Liver (tissue), 9 donors: ENCODE measurements around the gene PLCB4. TPM values are rescaled to one million over a fixed set of nuclear protein-coding genes. Genes with fewer than 3 reads are reported as not detected.
"Not testable (repeated sequence)": the region's sequence is repeated elsewhere in the genome, so short reads cannot be mapped to it uniquely, and the experiment has no call there.

ENCODE experiments used
- DNase-seq: peaks from one replicate; pipeline ENCODE4 v3.0.0-alpha.2; 2017; ENCODE audit warnings: low spot score
- H3K27ac ChIP-seq, 2 donors: one replicate each; pipeline ENCODE4 v1.7.0; 2013; ENCODE audit warnings: inconsistent platforms in 2 of 2, low read length in 2 of 2, control low read depth in 1 of 2, low read depth in 1 of 2, mild to moderate bottlenecking in 1 of 2
- H3K27me3 ChIP-seq, 4 donors: one replicate each; pipeline versions ENCODE4 v1.6.1 to v1.7.0; 2013; ENCODE audit warnings: low read length in 3 of 4, inconsistent platforms in 1 of 4, mild to moderate bottlenecking in 1 of 4, moderate library complexity in 1 of 4; ENCODE audit not compliant: control insufficient read depth in 4 of 4, insufficient read depth in 4 of 4
- H3K36me3 ChIP-seq, 4 donors: one replicate each; pipeline versions ENCODE4 v1.6.1 to v1.7.0; 2013; ENCODE audit warnings: low read length in 3 of 4, mild to moderate bottlenecking in 3 of 4, low read depth in 1 of 4, moderate library complexity in 1 of 4; ENCODE audit not compliant: control insufficient read depth in 4 of 4, insufficient read depth in 3 of 4
- H3K4me1 ChIP-seq, 4 donors: one replicate each; pipeline versions ENCODE4 v1.6.1 to v1.7.0; 2013; ENCODE audit warnings: low read length in 3 of 4, mild to moderate bottlenecking in 3 of 4, moderate library complexity in 1 of 4; ENCODE audit not compliant: control insufficient read depth in 4 of 4, insufficient read depth in 4 of 4
- H3K4me3 ChIP-seq, 3 donors: one replicate each; pipeline versions ENCODE4 v1.6.1 to v1.7.0; 2013; ENCODE audit warnings: low read length in 3 of 3, control low read depth in 1 of 3, low read depth in 1 of 3, mild to moderate bottlenecking in 1 of 3
- H3K9ac ChIP-seq, 2 donors: one replicate each; pipeline ENCODE4 v1.7.0; 2013; ENCODE audit warnings: low read length in 2 of 2, mild to moderate bottlenecking in 2 of 2, moderate library complexity in 2 of 2, control low read depth in 1 of 2, low read depth in 1 of 2
- H3K9me3 ChIP-seq, 4 donors: one replicate each; pipeline versions ENCODE4 v1.6.1 to v1.7.0; 2013; ENCODE audit warnings: low read length in 3 of 4; ENCODE audit not compliant: control insufficient read depth in 4 of 4
- ATF3 ChIP-seq: IDR thresholded peaks from 2 replicates; pipeline ENCODE4 v1.6.1; 2016; ENCODE audit warnings: antibody characterized with exemption
- CTCF ChIP-seq: fragments of 150-350 bp; IDR thresholded peaks from 2 replicates; pipeline ENCODE4 v1.5.1; 2017; ENCODE audit warnings: improper control_type of control experiment, low read depth, low read length; ENCODE audit not compliant: missing input control
- EGR1 ChIP-seq, 2 donors: IDR thresholded peaks; 2 replicates each; pipeline ENCODE4 v1.6.1; 2016 to 2018; ENCODE audit warnings: antibody characterized with exemption in 2 of 2, low read depth in 2 of 2
- FOXA1 ChIP-seq: IDR thresholded peaks from 2 replicates; pipeline ENCODE4 v1.6.1; 2016; ENCODE audit warnings: antibody characterized with exemption
- FOXA2 ChIP-seq: IDR thresholded peaks from 2 replicates; pipeline ENCODE4 v1.6.1; 2016; ENCODE audit warnings: antibody characterized with exemption
- GABPA ChIP-seq, 2 donors: IDR thresholded peaks in 1 of 2; conservative IDR thresholded peaks in 1 of 2; 2 replicates each; pipeline ENCODE4 v1.6.1; 2016; ENCODE audit warnings: antibody characterized with exemption in 2 of 2, mild to moderate bottlenecking in 1 of 2, moderate library complexity in 1 of 2
- HNF4A ChIP-seq, 2 donors: conservative IDR thresholded peaks; 2 replicates each; pipeline ENCODE4 v1.6.1; 2016; ENCODE audit warnings: antibody characterized with exemption in 2 of 2, mild to moderate bottlenecking in 2 of 2
- HNF4G ChIP-seq: IDR thresholded peaks from 2 replicates; pipeline ENCODE4 v1.6.1; 2016; ENCODE audit warnings: antibody characterized with exemption
- JUND ChIP-seq, 2 donors: IDR thresholded peaks; 2 replicates each; pipeline ENCODE4 v1.6.1; 2016; ENCODE audit warnings: antibody characterized with exemption in 2 of 2
- MAX ChIP-seq: IDR thresholded peaks from 2 replicates; pipeline ENCODE4 v1.6.1; 2016; ENCODE audit warnings: antibody characterized with exemption
- NR2F2 ChIP-seq: IDR thresholded peaks from 2 replicates; pipeline ENCODE4 v1.6.1; 2016; ENCODE audit warnings: antibody characterized with exemption
- RAD21 ChIP-seq, 2 donors: IDR thresholded peaks; 2 replicates each; pipeline ENCODE4 v1.6.1; 2016; ENCODE audit warnings: antibody characterized with exemption in 2 of 2, mild to moderate bottlenecking in 2 of 2
- REST ChIP-seq: IDR thresholded peaks from 2 replicates; pipeline ENCODE4 v1.6.1; 2016; ENCODE audit warnings: antibody characterized with exemption, mild to moderate bottlenecking
- RXRA ChIP-seq, 2 donors: IDR thresholded peaks; 2 replicates each; pipeline ENCODE4 v1.6.1; 2017 to 2018; ENCODE audit warnings: antibody characterized with exemption in 2 of 2, mild to moderate bottlenecking in 1 of 2
- SP1 ChIP-seq: IDR thresholded peaks from 2 replicates; pipeline ENCODE4 v1.6.1; 2018; ENCODE audit warnings: antibody characterized with exemption, mild to moderate bottlenecking
- TAF1 ChIP-seq: conservative IDR thresholded peaks from 2 replicates; pipeline ENCODE4 v1.6.1; 2016; ENCODE audit warnings: antibody characterized with exemption, mild to moderate bottlenecking
- YY1 ChIP-seq: IDR thresholded peaks from 2 replicates; pipeline ENCODE4 v1.6.1; 2016; ENCODE audit warnings: antibody characterized with exemption, mild to moderate bottlenecking
- ZBTB33 ChIP-seq: IDR thresholded peaks from 2 replicates; pipeline ENCODE4 v1.6.1; 2016; ENCODE audit warnings: antibody characterized with exemption
- WGBS: extraction: QIAGEN DNeasy Blood & Tissue Kit; methylation state at CpG from one replicate; pipeline ENCODE4 v1.1.7; 2013; 5-methylcytosine and 5-hydroxymethylcytosine counted together
- polyA plus RNA-seq, 2 donors: library from polyadenylated mRNA; stranded (reverse) in 1 of 2; unstranded in 1 of 2; fragments of 200-250 nt in 1 of 2; fragments of >200 nt in 1 of 2; fragmentation: Nextera tagmentation in 1 of 2; extraction: Ambion mirVana in 1 of 2; gene quantifications; one replicate each; pipeline versions ENCODE4 v1.2.1 to v1.2.3, GENCODE V29; 2013 to 2015
- total RNA-seq, 2 donors: library from RNA; depleted of rRNA; stranded (reverse); fragments of >200 nt; gene quantifications; one replicate each; pipeline ENCODE4 v1.2.3, GENCODE V29; 2014
- donor health status: healthy.
- donor health status: healthy.
- donor health status: healthy.
- donor health status: healthy.
- donor health status: healthy.

The PLCB4 gene
- total and polyA plus RNA-seq, 4 donors: 0.14 to 0.67 (median 0.30) TPM

- DNase-seq: no peak
- WGBS: 72% methylated on average over 3 of the region's 3 CpGs
- H3K4me3 ChIP-seq: no peak overlapping the region
- TF ChIP-seq SP1 (no peak), MAX (no peak), ZBTB33 (no peak), NR2F2 (no peak), FOXA1 (no peak), FOXA2 (no peak), TAF1 (no peak), CTCF (no peak), ATF3 (no peak), REST (no peak), YY1 (no peak), RXRA (IDR thresholded peaks at IDR 0.05) (no peak), HNF4G (no peak), JUND (IDR thresholded peaks at IDR 0.05) (no peak), RAD21 (IDR thresholded peaks at IDR 0.05) (no peak), GABPA (IDR thresholded peaks at IDR 0.05 in 1 of 2, conservative IDR thresholded peaks at IDR 0.05 in 1 of 2) (no peak), EGR1 (IDR thresholded peaks at IDR 0.05; ENCODE audit: low read depth in 2 of 2) (no peak), HNF4A (conservative IDR thresholded peaks at IDR 0.05) (no peak)
- H3K9ac ChIP-seq: no peak overlapping the region
- H3K9me3 ChIP-seq: peaks cover 0 to 6% (median 4%) of the 10 kb centered on the region in 4 donors
- no peaks in the 10 kb centered on the region for H3K4me1 ChIP-seq
- H3K27me3 ChIP-seq: peaks cover 0 to 2% (median 0%) of the 10 kb centered on the region in 4 donors
- H3K36me3 ChIP-seq: no peaks in the 10 kb centered on the region
- H3K27ac ChIP-seq: no peak overlapping the region
Observed at GRCh38 chr20:9150679-9151078, 81.8 kb downstream of the PLCB4 start.

- DNase-seq, H3K4me3 ChIP-seq, H3K4me1 ChIP-seq, H3K36me3 ChIP-seq, H3K27me3 ChIP-seq, H3K9me3 ChIP-seq, H3K9ac ChIP-seq, H3K27ac ChIP-seq: not testable (repeated sequence)
- 50% methylated on average over 1 of the region's 1 CpG for WGBS
Observed at GRCh38 chr20:9152139-9152538, 83.3 kb downstream of the PLCB4 start.
